DND-41 (cell line): ENCODE results near the gene CTSF.
"Not testable (repeated sequence)": the region's sequence is repeated elsewhere in the genome, so short reads cannot be mapped to it uniquely, and the experiment has no call there.

Experiments
- ATAC-seq: fragments of 200-7000 bp; cut with Tn5 transposase; 3 replicates; pipeline ENCODE4 v1.9.1; 2021; ENCODE audit warnings: low read depth; ENCODE audit not compliant: insufficient read depth
- DNase-seq: peaks from one replicate; pipeline ENCODE4 v3.0.0-alpha.2; 2020
- H2AFZ ChIP-seq: 2 replicates; pipeline ENCODE4 v1.6.0; 2012; ENCODE audit warnings: low read depth, low read length
- H3K27ac ChIP-seq: 2 replicates; pipeline ENCODE4 v1.5.1; 2012; ENCODE audit warnings: low read length, inconsistent platforms
- H3K27me3 ChIP-seq: fragments of 200-600 bp; sonication (generic); 2 replicates; pipeline ENCODE4 v1.6.0; 2012; ENCODE audit warnings: low read length, mild to moderate bottlenecking, inconsistent platforms; ENCODE audit not compliant: insufficient read depth, poor library complexity
- H3K36me3 ChIP-seq: 2 replicates; pipeline ENCODE4 v1.5.1; 2012; ENCODE audit warnings: low read length, inconsistent platforms; ENCODE audit not compliant: insufficient read depth
- H3K4me1 ChIP-seq: 2 replicates; pipeline ENCODE4 v1.5.1; 2012; ENCODE audit warnings: mild to moderate bottlenecking, low read length; ENCODE audit not compliant: insufficient read depth
- H3K4me2 ChIP-seq: 2 replicates; pipeline ENCODE4 v1.6.0; 2012; ENCODE audit warnings: mild to moderate bottlenecking, moderate library complexity, low read length, inconsistent platforms; ENCODE audit not compliant: insufficient read depth
- H3K4me3 ChIP-seq, 2 experiments: fragments of 200-600 bp in 1 of 2; shearing (Covaris generic) in 1 of 2; 2 replicates each; pipeline ENCODE4 v1.5.1; 2012 to 2016; ENCODE audit warnings: inconsistent platforms in 2 of 2, low read length in 2 of 2, mild to moderate bottlenecking in 2 of 2, low read depth in 1 of 2, moderate library complexity in 1 of 2
- H3K79me2 ChIP-seq: 2 replicates; pipeline ENCODE4 v1.6.0; 2012; ENCODE audit warnings: low read length, inconsistent platforms; ENCODE audit not compliant: insufficient read depth
- H3K9ac ChIP-seq: 2 replicates; pipeline ENCODE4 v1.6.0; 2012; ENCODE audit warnings: low read depth, mild to moderate bottlenecking, inconsistent platforms, low read length, moderate library complexity
- H3K9me3 ChIP-seq: 2 replicates; pipeline ENCODE4 v1.5.1; 2012; ENCODE audit warnings: low read length, moderate library complexity, mild to moderate bottlenecking, inconsistent platforms; ENCODE audit not compliant: insufficient read depth, severe bottlenecking
- H4K20me1 ChIP-seq: 2 replicates; pipeline ENCODE4 v1.6.0; 2012; ENCODE audit warnings: low read length; ENCODE audit not compliant: insufficient read depth
- CTCF ChIP-seq: IDR thresholded peaks from 2 replicates; pipeline ENCODE4 v1.5.1; 2012; ENCODE audit warnings: borderline replicate concordance, low read length, moderate library complexity, mild to moderate bottlenecking; ENCODE audit not compliant: poor library complexity, severe bottlenecking; ENCODE audit errors: extremely low read depth
- EZH2 ChIP-seq: IDR thresholded peaks from 3 replicates; pipeline ENCODE4 v1.6.1; 2012; ENCODE audit warnings: borderline replicate concordance, low read depth, mild to moderate bottlenecking, moderate library complexity, low read length, inconsistent platforms; ENCODE audit not compliant: severe bottlenecking

Gene CTSF

GRCh38 chr11:66607126-66607834 is 38.9 kb upstream of the CTSF start:
- Histone ChIP-seq H3K27me3 (no peaks in the 10 kb centered on the region), H3K4me3 (no peak overlapping the region), H3K9ac (no peak overlapping the region; the same call in 1 of the 2 replicates), H3K79me2 (no peaks in the 10 kb centered on the region), H3K4me2 (no peak overlapping the region), H3K9me3 (no peaks in the 10 kb centered on the region), H4K20me1 (no peaks in the 10 kb centered on the region), H3K27ac (no peak overlapping the region), H3K36me3 (peaks cover 22% of the 10 kb centered on the region), H2AFZ (no peak overlapping the region), H3K4me1 (no peaks in the 10 kb centered on the region; the same call in 1 of the 2 replicates)
- ATAC-seq (no peak), DNase-seq (no peak)
- no peak for TF ChIP-seq CTCF
- no peak for TF ChIP-seq EZH2

- not testable (repeated sequence) for H3K4me3 ChIP-seq, H3K4me2 ChIP-seq, H3K9ac ChIP-seq, H3K4me1 ChIP-seq, H3K27me3 ChIP-seq, ATAC-seq, H4K20me1 ChIP-seq, H2AFZ ChIP-seq, H3K27ac ChIP-seq, DNase-seq, H3K79me2 ChIP-seq, H3K9me3 ChIP-seq
- peaks cover 26% of the 10 kb centered on the region for H3K36me3 ChIP-seq
Measured at GRCh38 chr11:66606608-66607007, 38.2 kb upstream of the CTSF start.

GRCh38 chr11:66604155-66604554 is 35.7 kb upstream of the CTSF start:
- no peak overlapping the region for H3K4me3 ChIP-seq
- H3K36me3 ChIP-seq, result peaks cover 37% of the 10 kb centered on the region
- no peak overlapping the region for H3K4me2 ChIP-seq
- no peaks in the 10 kb centered on the region for H3K4me1 ChIP-seq
- H3K27me3 ChIP-seq, result no peaks in the 10 kb centered on the region
- no peak for TF ChIP-seq EZH2
- TF ChIP-seq CTCF, result no peak
- no peak for DNase-seq
- no peaks in the 10 kb centered on the region for H3K79me2 ChIP-seq
- H4K20me1 ChIP-seq, result no peaks in the 10 kb centered on the region
- no peak for ATAC-seq
- no peaks in the 10 kb centered on the region for H3K9me3 ChIP-seq
- no peak overlapping the region for H3K9ac ChIP-seq
- H2AFZ ChIP-seq, result no peak overlapping the region
- no peak overlapping the region for H3K27ac ChIP-seq

- Histone ChIP-seq H3K4me2 (no peak overlapping the region), H3K79me2 (no peaks in the 10 kb centered on the region), H3K4me1 (no peaks in the 10 kb centered on the region), H3K36me3 (peaks cover 37% of the 10 kb centered on the region), H3K9ac (no peak overlapping the region), H3K4me3 (no peak overlapping the region), H4K20me1 (no peaks in the 10 kb centered on the region), H3K9me3 (no peaks in the 10 kb centered on the region), H3K27me3 (no peaks in the 10 kb centered on the region), H2AFZ (no peak overlapping the region), H3K27ac (no peak overlapping the region)
- TF ChIP-seq EZH2 (no peak), CTCF (no peak)
- no peak for ATAC-seq
- DNase-seq, result no peak
Measured at GRCh38 chr11:66603072-66603471, 34.7 kb upstream of the CTSF start.
